A549 (cell line): ENCODE data around the gene RNF126.

Experiments
- CBX2 ChIP-seq: fragments of 200-600 bp; sonication (generic); IDR thresholded peaks from 2 replicates; pipeline ENCODE4 v1.6.1; 2016; ENCODE audit warnings: low read depth, mild to moderate bottlenecking, borderline replicate concordance
- CHD2 ChIP-seq: fragments of 150-350 bp; IDR thresholded peaks from 2 replicates; pipeline ENCODE4 v1.6.1; 2014; ENCODE audit warnings: low read length; ENCODE audit not compliant: partially characterized antibody
- CTCF ChIP-seq: fragments of >200 bp; sonication (Bioruptor Twin); formaldehyde crosslinking; IDR thresholded peaks from 3 replicates; pipeline ENCODE4 v1.5.1; 2016
- EP300 ChIP-seq, 2 experiments: fragments of >200 bp; sonication (Bioruptor Twin); formaldehyde crosslinking; IDR thresholded peaks; 2 replicates in 1 of 2; 3 replicates in 1 of 2; pipeline ENCODE4 v1.6.1; 2016 to 2017
- ESRRA ChIP-seq: fragments of 150-350 bp; IDR thresholded peaks from 2 replicates; pipeline ENCODE4 v1.6.1; 2014; ENCODE audit warnings: mild to moderate bottlenecking, low read length, borderline replicate concordance
- JUN ChIP-seq, 2 experiments: fragments of >200 bp; sonication (Bioruptor Twin); formaldehyde crosslinking; IDR thresholded peaks; 2 replicates in 1 of 2; 3 replicates in 1 of 2; pipeline ENCODE4 v1.6.1; 2016 to 2017
- POLR2A ChIP-seq: IDR thresholded peaks from 2 replicates; pipeline ENCODE4 v1.6.1; 2012; ENCODE audit warnings: mild to moderate bottlenecking, low read length
- POLR2AphosphoS2 ChIP-seq: conservative IDR thresholded peaks from 2 replicates; pipeline ENCODE4 v1.6.1; 2012; ENCODE audit warnings: low read length, improper control_type of control experiment, inconsistent platforms
- RAD21 ChIP-seq, 2 experiments: fragments of >200 bp in 1 of 2; sonication (Bioruptor Twin) in 1 of 2; formaldehyde crosslinking in 1 of 2; IDR thresholded peaks in 1 of 2; conservative IDR thresholded peaks in 1 of 2; 2 replicates in 1 of 2; 3 replicates in 1 of 2; pipeline ENCODE4 v1.6.1; 2012 to 2018; ENCODE audit warnings: inconsistent platforms in 1 of 2
- REST ChIP-seq: fragments of 200-600 bp; sonication (generic); IDR thresholded peaks from 2 replicates; pipeline ENCODE4 v1.6.1; 2016; ENCODE audit warnings: antibody characterized with exemption, mild to moderate bottlenecking, moderate library complexity
- RFX5 ChIP-seq: fragments of 450-650 bp; IDR thresholded peaks from 2 replicates; pipeline ENCODE4 v1.7.1; 2014; ENCODE audit warnings: antibody characterized with exemption, mild to moderate bottlenecking, moderate library complexity
- RNF2 ChIP-seq: fragments of 200-600 bp; sonication (generic); IDR thresholded peaks from 2 replicates; pipeline ENCODE4 v1.6.1; 2016; ENCODE audit warnings: low read depth, mild to moderate bottlenecking, antibody characterized with exemption, moderate library complexity, borderline replicate concordance
- ZSCAN20 ChIP-seq: fragments of 250-450 bp; sonication (Bioruptor Pico); IDR thresholded peaks from 2 replicates; pipeline ENCODE4 v1.8.0; 2022; ENCODE audit warnings: mild to moderate bottlenecking, moderate library complexity

GRCh38 chr19:616062-616700 is 46.8 kb downstream of the RNF126 start:
- TF ChIP-seq CHD2 = no peak
- TF ChIP-seq POLR2A = no peak
- no peak for TF ChIP-seq CTCF
- no peak for TF ChIP-seq EP300 (IDR thresholded peaks at IDR 0.05)
- no peak for TF ChIP-seq RFX5
- no peak for TF ChIP-seq CBX2
- no peak for TF ChIP-seq JUN (IDR thresholded peaks at IDR 0.05)
- no peak for TF ChIP-seq ZSCAN20 (CRISPR knock-in tag)
- TF ChIP-seq RAD21 (conservative IDR thresholded peaks at IDR 0.05 in 1 of 2, IDR thresholded peaks at IDR 0.05 in 1 of 2) = no peak
- TF ChIP-seq REST = no peak
- no peak for TF ChIP-seq POLR2AphosphoS2
- no peak for TF ChIP-seq ESRRA
- TF ChIP-seq RNF2 = no peak
